22Rv1 (cell line): ENCODE data around the gene MED12L.

Source experiments
- H3K27ac ChIP-seq: fragments of 450-650 bp; 2 replicates; pipeline ENCODE4 v1.5.1; 2017
- CTCF ChIP-seq: fragments of 450-650 bp; IDR thresholded peaks from 2 replicates; pipeline ENCODE4 v1.5.1; 2017; ENCODE audit warnings: mild to moderate bottlenecking
- ZFX ChIP-seq: fragments of 450-650 bp; IDR thresholded peaks from 2 replicates; pipeline ENCODE4 v1.6.1; 2017; ENCODE audit warnings: antibody characterized with exemption, borderline replicate concordance

Gene MED12L

GRCh38 chr3:151345859-151346258 is 260.4 kb downstream of the MED12L start:
- TF ChIP-seq ZFX (no peak), CTCF (no peak)
- H3K27ac ChIP-seq: no peak overlapping the region

- no peak overlapping the region for H3K27ac ChIP-seq
- no peak for TF ChIP-seq ZFX
- TF ChIP-seq CTCF: no peak
Observed at GRCh38 chr3:151346292-151346691, 260.8 kb downstream of the MED12L start.

GRCh38 chr3:151347432-151347831 is 262.0 kb downstream of the MED12L start:
- H3K27ac ChIP-seq: no peak overlapping the region
- TF ChIP-seq CTCF: no peak
- no peak for TF ChIP-seq ZFX

- TF ChIP-seq ZFX: no peak
- no peak overlapping the region for H3K27ac ChIP-seq
Observed at GRCh38 chr3:151350656-151351055, 265.2 kb downstream of the MED12L start.

- TF ChIP-seq CTCF: no peak
- no peak for TF ChIP-seq ZFX
- H3K27ac ChIP-seq: no peak overlapping the region
Observed at GRCh38 chr3:151351219-151351618, 265.8 kb downstream of the MED12L start.

- TF ChIP-seq ZFX (no peak), CTCF (no peak)
- no peak overlapping the region for H3K27ac ChIP-seq
Observed at GRCh38 chr3:151351648-151352047, 266.2 kb downstream of the MED12L start.

- no peak for TF ChIP-seq CTCF
- TF ChIP-seq ZFX: no peak
- H3K27ac ChIP-seq: no peak overlapping the region
Observed at GRCh38 chr3:151356794-151357462, 271.5 kb downstream of the MED12L start.

- TF ChIP-seq CTCF: no peak
- TF ChIP-seq ZFX: no peak
Observed at GRCh38 chr3:151357463-151357850, 272.0 kb downstream of the MED12L start.

More at GRCh38 chr3:151357463-151357850, 272.0 kb downstream of the MED12L start:
- H3K27ac ChIP-seq: no peak overlapping the region
